Calu3 (cell line): Measurements from ENCODE around the gene FAM174C. TPM values are rescaled to one million over a fixed set of nuclear protein-coding genes. Genes with fewer than 3 reads are reported as not detected.

Experiments used
- BruUV-seq: library from RNA; stranded (reverse); fragments of 400-500 nt; replicated peaks from 2 replicates; lab custom pipeline; 2021; lab: Mats Ljungman, UMichigan
- CTCF ChIA-PET: fragments of 300-600 bp; sonication (Branson Sonifier 250); formaldehyde crosslinking; loops from one replicate; lab custom pipeline; 2022; ENCODE audit warnings: antibody characterized with exemption; lab: Charles Lee
- DNase-seq: peaks from one replicate; pipeline ENCODE4 v3.0.0; 2022
- H3K27ac Mint-ChIP-seq: one replicate; pipeline ENCODE4 v1.8.0; 2022; ENCODE audit warnings: mixed read lengths; ENCODE audit not compliant: unreplicated experiment
- H3K27me3 Mint-ChIP-seq: one replicate; pipeline ENCODE4 v1.8.0; 2022; ENCODE audit warnings: mixed read lengths; ENCODE audit not compliant: unreplicated experiment
- H3K36me3 Mint-ChIP-seq: one replicate; pipeline ENCODE4 v1.8.0; 2022; ENCODE audit warnings: mild to moderate bottlenecking, moderate library complexity, mixed read lengths; ENCODE audit not compliant: insufficient read depth, unreplicated experiment
- H3K4me1 Mint-ChIP-seq: one replicate; pipeline ENCODE4 v1.8.0; 2022; ENCODE audit warnings: mild to moderate bottlenecking, low read depth, mixed read lengths; ENCODE audit not compliant: unreplicated experiment
- H3K4me3 Mint-ChIP-seq: one replicate; pipeline ENCODE4 v1.8.0; 2022; ENCODE audit warnings: mild to moderate bottlenecking, low read depth, moderate library complexity, mixed read lengths; ENCODE audit not compliant: unreplicated experiment
- H3K9me3 Mint-ChIP-seq: one replicate; pipeline ENCODE4 v1.8.0; 2022; ENCODE audit warnings: low read depth, mixed read lengths; ENCODE audit not compliant: unreplicated experiment
- CTCF ChIP-seq: fragments of 200-600 bp; IDR thresholded peaks from one replicate; pipeline ENCODE4 v1.8.0; 2022; ENCODE audit warnings: antibody characterized with exemption; ENCODE audit not compliant: unreplicated experiment
- intact Hi-C: fragments of 100-400 bp; cut with micrococcal nuclease; formaldehyde crosslinking; loops from one replicate; pipeline ENCODE4 v1.10.0; 2022; ENCODE audit not compliant: unreplicated experiment
- total RNA-seq: library from RNA; stranded (reverse); gene quantifications from 2 replicates; pipeline ENCODE4 v1.2.3, GENCODE V29; 2022

The FAM174C gene
- total RNA-seq, 1 experiment from 2014 or later = 34.4 TPM

DNA sequence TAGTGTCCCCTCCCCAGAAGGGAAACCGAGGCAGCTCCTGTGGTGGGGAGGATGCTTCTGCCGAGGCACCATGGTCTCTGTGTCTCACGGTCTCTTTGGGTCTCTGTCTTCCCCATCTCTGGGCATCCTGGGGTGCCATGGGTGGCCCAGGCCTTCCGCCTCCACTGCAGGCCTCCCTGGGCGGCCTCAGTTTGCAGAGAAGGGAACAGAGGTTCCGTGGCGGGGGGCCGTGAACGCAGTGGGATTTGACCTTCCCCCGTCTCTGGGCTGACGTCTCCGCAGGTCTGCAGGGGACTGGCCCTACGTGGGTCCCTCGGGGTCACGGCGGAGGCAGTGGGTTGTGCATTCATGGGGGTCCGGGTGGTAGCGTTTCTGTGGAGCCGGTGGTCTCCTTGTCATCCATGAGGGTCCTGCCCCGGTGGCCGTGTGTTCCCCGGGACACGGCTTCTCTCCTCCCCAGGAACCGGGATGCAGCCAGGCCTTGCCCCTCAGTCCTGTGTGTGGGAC, 14.9 kb downstream of the FAM174C start:
- TF ChIP-seq CTCF = no peak
- H3K4me3 Mint-ChIP-seq = no peak overlapping the region
- no TSS peak for BruUV-seq
- peaks cover 30% of the 10 kb centered on the region for H3K27me3 Mint-ChIP-seq
- CTCF ChIA-PET = no interaction called here
- no peaks in the 10 kb centered on the region for H3K9me3 Mint-ChIP-seq
- H3K36me3 Mint-ChIP-seq = peaks cover 11% of the 10 kb centered on the region
- no peak for DNase-seq
- H3K27ac Mint-ChIP-seq = no peak overlapping the region
- intact Hi-C loops = no loop called here
- peaks cover 8% of the 10 kb centered on the region for H3K4me1 Mint-ChIP-seq

- TF ChIP-seq CTCF = no peak
- CTCF ChIA-PET = interaction anchor here (0.6 kb wide), 1 partner anchor 16 kb away, joined by 9 read pairs; the partner anchor contains the start of gene FAM174C
- H3K4me3 Mint-ChIP-seq = no peak overlapping the region
- peaks cover 8% of the 10 kb centered on the region for H3K4me1 Mint-ChIP-seq
- no peak overlapping the region for H3K27ac Mint-ChIP-seq
- H3K9me3 Mint-ChIP-seq = no peaks in the 10 kb centered on the region
- BruUV-seq = no TSS peak
- peaks cover 27% of the 10 kb centered on the region for H3K27me3 Mint-ChIP-seq
- DNase-seq = peak; percentile 45
- intact Hi-C loops = no loop called here
- H3K36me3 Mint-ChIP-seq = peaks cover 11% of the 10 kb centered on the region
Measured at GRCh38 chr19:1290703-1291651, 15.6 kb downstream of the FAM174C start.

- CTCF ChIA-PET = interaction anchor here (0.6 kb wide), 1 partner anchor 17 kb away, joined by 9 read pairs; the partner anchor contains the start of gene FAM174C
- DNase-seq = no peak
Measured at GRCh38 chr19:1291761-1292418, 16.6 kb downstream of the FAM174C start.

More at GRCh38 chr19:1291761-1292418, 16.6 kb downstream of the FAM174C start:
- Mint-ChIP-seq H3K36me3 (peaks cover 5% of the 10 kb centered on the region), H3K4me1 (peaks cover 8% of the 10 kb centered on the region), H3K27me3 (peaks cover 18% of the 10 kb centered on the region), H3K4me3 (no peak overlapping the region), H3K9me3 (no peaks in the 10 kb centered on the region), H3K27ac (no peak overlapping the region)
- TF ChIP-seq CTCF = no peak
- BruUV-seq = no TSS peak
- intact Hi-C loops = no loop called here
